K562 (cell line): ENCODE results near the gene ZNF366. TPM values are rescaled to one million over a fixed set of nuclear protein-coding genes. Genes with fewer than 3 reads are reported as not detected.
A peak's percentile ranks its signal among the peaks of the same experiment; 100 is the strongest.

Experiments
- ATAC-seq: fragments of 200-7000 bp; cut with Tn5 transposase; 3 replicates; pipeline ENCODE4 v1.9.1; 2020; ENCODE audit warnings: moderate library complexity
- BruUV-seq: library from RNA; stranded (reverse); fragments of 400-500 nt; replicated peaks from 2 replicates; lab custom pipeline; 2021; lab: Mats Ljungman, UMichigan
- CTCF ChIA-PET: fragments of 300-600 bp; formaldehyde crosslinking; extraction: SDS; loops from one replicate; lab custom pipeline; 2021; ENCODE audit warnings: low intra/inter-chr PET ratio; lab: Yijun Ruan, JAX
- POLR2A ChIA-PET: fragments of 300-600, 350-650 bp; sonication (Branson Sonifier 250); formaldehyde crosslinking; extraction: SDS; loops from one replicate; lab custom pipeline; 2021; ENCODE audit warnings: antibody characterized with exemption, inconsistent platforms; lab: Yijun Ruan, JAX
- DNase-seq, 4 experiments: peaks; one replicate each; pipeline versions ENCODE4 v3.0.0 to v3.0.0-alpha.2; 2011 to 2018; ENCODE audit warnings: low spot score in 3 of 4, mixed read lengths in 3 of 4; ENCODE audit errors: extremely low read depth in 1 of 4
- FAIRE-seq: peaks from 2 replicates; lab custom pipeline; 2011; peaks lifted over from hg19 to GRCh38; lab: Jason Lieb, UNC
- H2AFZ ChIP-seq: 2 replicates; pipeline ENCODE4 v1.6.0; 2011; ENCODE audit warnings: low read depth, low read length, control low read depth, inconsistent platforms
- H3K27ac ChIP-seq: fragments of 200-600 bp; 3 replicates; pipeline ENCODE4 v1.8.0; 2011; ENCODE audit warnings: low read depth, mild to moderate bottlenecking, control low read depth, inconsistent platforms, low read length, moderate library complexity, mixed read lengths; ENCODE audit errors: extremely low read depth
- H3K27me3 ChIP-seq, 2 experiments: fragments of 300-600 bp in 1 of 2; 2 replicates in 1 of 2; 3 replicates in 1 of 2; pipeline versions ENCODE4 v1.6.0 to v1.8.0; 2011; ENCODE audit warnings: inconsistent platforms in 2 of 2, low read length in 2 of 2, mild to moderate bottlenecking in 1 of 2, mixed read lengths in 1 of 2, moderate library complexity in 1 of 2; ENCODE audit not compliant: control insufficient read depth in 2 of 2, insufficient read depth in 2 of 2
- H3K36me3 ChIP-seq: fragments of 300-600 bp; 3 replicates; pipeline ENCODE4 v1.8.0; 2011; ENCODE audit warnings: mild to moderate bottlenecking, low read length, inconsistent platforms; ENCODE audit not compliant: control insufficient read depth, insufficient read depth
- H3K4me1 ChIP-seq, 2 experiments: fragments of 200-600 bp in 1 of 2; replicated peaks in 1 of 2; 2 replicates in 1 of 2; 3 replicates in 1 of 2; pipeline versions ENCODE4 v1.5.1 to v1.8.0; 2011; ENCODE audit warnings: inconsistent platforms in 2 of 2, low read length in 2 of 2, mild to moderate bottlenecking in 1 of 2, mixed read lengths in 1 of 2, moderate library complexity in 1 of 2; ENCODE audit not compliant: control insufficient read depth in 2 of 2, insufficient read depth in 2 of 2
- H3K4me2 ChIP-seq: 2 replicates; pipeline ENCODE4 v1.6.1; 2011; ENCODE audit warnings: low read length, control low read depth, inconsistent platforms, mixed read lengths; ENCODE audit not compliant: insufficient read depth
- H3K4me3 ChIP-seq: fragments of 200-600 bp; sonication (generic), shearing (Covaris generic); 2 replicates; pipeline ENCODE4 v1.5.1; 2016; ENCODE audit warnings: control low read depth, inconsistent platforms
- H3K79me2 ChIP-seq: fragments of 200-600 bp; 3 replicates; pipeline ENCODE4 v1.8.0; 2011; ENCODE audit warnings: low read length, inconsistent platforms; ENCODE audit not compliant: control insufficient read depth, insufficient read depth
- H3K9ac ChIP-seq, 2 experiments: 2 replicates each; pipeline versions ENCODE4 v1.6.0 to v1.6.1; 2011; ENCODE audit warnings: low read depth in 2 of 2, low read length in 2 of 2, control low read depth in 1 of 2, inconsistent platforms in 1 of 2, mild to moderate bottlenecking in 1 of 2, mixed read lengths in 1 of 2; ENCODE audit not compliant: insufficient read depth in 1 of 2
- H3K9me1 ChIP-seq: one replicate; pipeline ENCODE4 v1.6.0; 2011; ENCODE audit warnings: inconsistent platforms, mild to moderate bottlenecking, low read length, moderate library complexity; ENCODE audit not compliant: control insufficient read depth, insufficient read depth
- H3K9me3 ChIP-seq: replicated peaks from 2 replicates; pipeline ENCODE4 v1.5.1; 2011; ENCODE audit warnings: low read depth, low read length, inconsistent platforms; ENCODE audit not compliant: control insufficient read depth, insufficient read depth
- H4K20me1 ChIP-seq: replicated peaks from 2 replicates; pipeline ENCODE4 v1.6.1; 2011; ENCODE audit warnings: low read length, inconsistent platforms, mixed read lengths; ENCODE audit not compliant: control insufficient read depth, insufficient read depth
- CBFA2T2 ChIP-seq: fragments of 450-650 bp; conservative IDR thresholded peaks from 2 replicates; pipeline ENCODE4 v1.6.1; 2017; ENCODE audit warnings: mild to moderate bottlenecking
- DMBX1 ChIP-seq: fragments of 250-450 bp; sonication (Bioruptor Pico); IDR thresholded peaks from 2 replicates; pipeline ENCODE4 v1.8.0; 2022; ENCODE audit warnings: inconsistent platforms, mild to moderate bottlenecking, moderate library complexity, borderline replicate concordance
- KDM2B ChIP-seq: fragments of 250-450 bp; sonication (Bioruptor Pico); IDR thresholded peaks from 2 replicates; pipeline ENCODE4 v1.8.0; 2021; ENCODE audit warnings: mild to moderate bottlenecking, moderate library complexity
- NFXL1 ChIP-seq: fragments of 450-650 bp; formaldehyde crosslinking; IDR thresholded peaks from 2 replicates; pipeline ENCODE4 v1.4.0; 2021; ENCODE audit warnings: mild to moderate bottlenecking
- NR2C1 ChIP-seq, 2 experiments: fragments of 450-650 bp; IDR thresholded peaks; 2 replicates each; pipeline ENCODE4 v1.6.1; 2017; ENCODE audit warnings: mild to moderate bottlenecking in 2 of 2, antibody characterized with exemption in 1 of 2, inconsistent platforms in 1 of 2, missing compliant biosample characterization in 1 of 2, missing genetic modification characterization in 1 of 2
- NUFIP1 ChIP-seq: fragments of 450-650 bp; IDR thresholded peaks from 2 replicates; pipeline ENCODE4 v1.6.1; 2018; ENCODE audit not compliant: partially characterized antibody
- ZNF165 ChIP-seq: fragments of 250-450 bp; sonication (Bioruptor Pico); IDR thresholded peaks from 2 replicates; pipeline ENCODE4 v1.4.0; 2020; ENCODE audit warnings: borderline replicate concordance
- ZNF175 ChIP-seq: fragments of 200-800 bp; sonication (Bioruptor generic); IDR thresholded peaks from 2 replicates; pipeline ENCODE4 v1.6.1; 2016; ENCODE audit warnings: low read depth, mild to moderate bottlenecking, missing genetic modification characterization, missing compliant biosample characterization
- ZNF644 ChIP-seq: fragments of 200-800 bp; sonication (Bioruptor generic); IDR thresholded peaks from 2 replicates; pipeline ENCODE4 v1.6.1; 2016; ENCODE audit warnings: low read depth, missing genetic modification characterization, missing compliant biosample characterization
- WGBS: fragments of 100-300 bp; shearing (Covaris generic); methylation state at CpG from one replicate; pipeline ENCODE4 v1.1.6; 2016; ENCODE audit warnings: low coverage, mixed read lengths; ENCODE audit not compliant: insufficient coverage; ENCODE audit errors: missing lambda C conversion rate; 5-methylcytosine and 5-hydroxymethylcytosine counted together
- in situ Hi-C: fragments of 300-500 bp; cut with MboI; formaldehyde crosslinking; loops from 4 replicates; pipeline ENCODE4 v1.15.0; 2018; ENCODE audit warnings: inconsistent platforms, mixed read lengths
- intact Hi-C: fragments of 100-400 bp; cut with micrococcal nuclease; formaldehyde crosslinking; loops from 2 replicates; pipeline ENCODE4 v1.14.2; 2022
- polyA plus RNA-seq, 8 experiments: library from polyadenylated mRNA; depleted of rRNA in 4 of 8; stranded (reverse) in 5 of 8; unstranded in 3 of 8; fragments of >200 nt; fragmentation: Nextera tagmentation in 2 of 8; fragmentation: Illumina TruSeq in 1 of 8; extraction: Ambion mirVana in 2 of 8; extraction: Trizol in 1 of 8; gene quantifications; 2 replicates each; pipeline versions ENCODE4 v1.2.1 to v1.2.3, GENCODE V29; 2011 to 2014; ENCODE audit warnings: inconsistent platforms in 1 of 8, missing spikeins in 1 of 8
- total RNA-seq, 7 experiments: library from RNA; depleted of rRNA in 6 of 7; stranded (reverse); fragments of >200 nt in 6 of 7; fragmentation: Illumina TruSeq in 2 of 7; extraction: Trizol in 2 of 7; gene quantifications; 2 replicates each; pipeline versions ENCODE4 v1.2.1 to v1.2.3, GENCODE V29; 2011 to 2021; ENCODE audit warnings: low replicate concordance in 1 of 7
- TF ChIP-seq, protein P1 (sequence below), 2 experiments: fragments of 450-650 bp; IDR thresholded peaks; 2 replicates each; pipeline ENCODE4 v1.6.1; 2016; ENCODE audit warnings: mild to moderate bottlenecking in 2 of 2, borderline replicate concordance in 1 of 2, low read depth in 1 of 2, moderate library complexity in 1 of 2

The ZNF366 gene
- total and polyA plus RNA-seq, 9 of the 15 experiments (the other 6 are each of a cell fraction or from before 2014, with no cell fraction given), result not detected

DNA sequence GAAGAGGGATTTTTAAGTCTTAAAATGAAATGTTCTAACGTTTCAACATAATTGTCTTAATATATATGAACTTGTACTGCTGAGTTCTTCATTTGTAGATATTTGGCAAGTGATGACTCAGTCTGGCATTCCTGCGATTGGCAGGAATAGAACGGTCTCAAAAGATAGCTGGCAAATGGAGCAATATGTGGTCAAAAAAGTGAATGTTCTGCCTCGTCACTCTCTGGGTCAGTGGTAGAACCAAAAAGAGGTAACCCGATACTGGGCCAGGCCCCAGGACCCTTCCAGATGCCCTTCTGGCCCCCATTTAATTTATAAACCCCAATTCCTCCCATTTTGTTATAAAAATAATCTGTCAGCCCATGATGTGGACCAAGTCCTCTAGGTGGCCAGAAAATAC is 39.2 kb downstream of the ZNF366 start (continued):
- TF ChIP-seq DMBX1 (CRISPR knock-in tag) (peak; percentile 38; the same call in 1 of the 2 replicates), ZNF165 (peak; percentile 26; the same call in 1 of the 2 replicates), NUFIP1 (no peak), NR2C1 (IDR thresholded peaks at IDR 0.05) (no peak), NR2C1 (tag; IDR thresholded peaks at IDR 0.05) (0 out of 2 replicates have a peak, but pooled peaks have one; percentile 14)

DNA sequence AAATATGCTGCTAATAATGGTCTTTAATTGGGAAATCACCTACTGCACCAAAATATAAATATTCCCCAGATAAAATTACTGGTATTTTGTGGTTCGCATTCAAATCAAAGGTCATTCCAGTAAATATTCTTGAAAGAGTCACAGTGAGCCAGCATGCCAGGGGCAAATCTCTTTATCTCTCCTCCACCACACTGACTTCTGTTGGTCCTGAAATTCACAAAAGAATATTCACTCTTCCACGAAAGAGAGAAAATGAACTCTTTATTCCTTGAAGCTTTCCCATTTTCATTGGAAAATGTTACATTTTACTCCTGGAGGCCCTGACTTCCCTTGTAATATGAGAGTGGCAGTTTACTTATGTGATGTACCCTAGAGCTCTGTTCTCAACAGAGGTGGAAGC is 39.7 kb downstream of the ZNF366 start:
- H2AFZ ChIP-seq, result peak overlapping the region; percentile 69
- intact Hi-C loops, result no loop called here
- TF ChIP-seq NFXL1 (CRISPR knock-in tag) (no peak), KDM2B (no peak), CBFA2T2 (no peak), ZNF175 (0 out of 2 replicates have a peak, but pooled peaks have one; percentile 24), ZNF644 (tag) (0 out of 2 replicates have a peak, but pooled peaks have one; percentile 11)
- TF ChIP-seq, protein P1, sequence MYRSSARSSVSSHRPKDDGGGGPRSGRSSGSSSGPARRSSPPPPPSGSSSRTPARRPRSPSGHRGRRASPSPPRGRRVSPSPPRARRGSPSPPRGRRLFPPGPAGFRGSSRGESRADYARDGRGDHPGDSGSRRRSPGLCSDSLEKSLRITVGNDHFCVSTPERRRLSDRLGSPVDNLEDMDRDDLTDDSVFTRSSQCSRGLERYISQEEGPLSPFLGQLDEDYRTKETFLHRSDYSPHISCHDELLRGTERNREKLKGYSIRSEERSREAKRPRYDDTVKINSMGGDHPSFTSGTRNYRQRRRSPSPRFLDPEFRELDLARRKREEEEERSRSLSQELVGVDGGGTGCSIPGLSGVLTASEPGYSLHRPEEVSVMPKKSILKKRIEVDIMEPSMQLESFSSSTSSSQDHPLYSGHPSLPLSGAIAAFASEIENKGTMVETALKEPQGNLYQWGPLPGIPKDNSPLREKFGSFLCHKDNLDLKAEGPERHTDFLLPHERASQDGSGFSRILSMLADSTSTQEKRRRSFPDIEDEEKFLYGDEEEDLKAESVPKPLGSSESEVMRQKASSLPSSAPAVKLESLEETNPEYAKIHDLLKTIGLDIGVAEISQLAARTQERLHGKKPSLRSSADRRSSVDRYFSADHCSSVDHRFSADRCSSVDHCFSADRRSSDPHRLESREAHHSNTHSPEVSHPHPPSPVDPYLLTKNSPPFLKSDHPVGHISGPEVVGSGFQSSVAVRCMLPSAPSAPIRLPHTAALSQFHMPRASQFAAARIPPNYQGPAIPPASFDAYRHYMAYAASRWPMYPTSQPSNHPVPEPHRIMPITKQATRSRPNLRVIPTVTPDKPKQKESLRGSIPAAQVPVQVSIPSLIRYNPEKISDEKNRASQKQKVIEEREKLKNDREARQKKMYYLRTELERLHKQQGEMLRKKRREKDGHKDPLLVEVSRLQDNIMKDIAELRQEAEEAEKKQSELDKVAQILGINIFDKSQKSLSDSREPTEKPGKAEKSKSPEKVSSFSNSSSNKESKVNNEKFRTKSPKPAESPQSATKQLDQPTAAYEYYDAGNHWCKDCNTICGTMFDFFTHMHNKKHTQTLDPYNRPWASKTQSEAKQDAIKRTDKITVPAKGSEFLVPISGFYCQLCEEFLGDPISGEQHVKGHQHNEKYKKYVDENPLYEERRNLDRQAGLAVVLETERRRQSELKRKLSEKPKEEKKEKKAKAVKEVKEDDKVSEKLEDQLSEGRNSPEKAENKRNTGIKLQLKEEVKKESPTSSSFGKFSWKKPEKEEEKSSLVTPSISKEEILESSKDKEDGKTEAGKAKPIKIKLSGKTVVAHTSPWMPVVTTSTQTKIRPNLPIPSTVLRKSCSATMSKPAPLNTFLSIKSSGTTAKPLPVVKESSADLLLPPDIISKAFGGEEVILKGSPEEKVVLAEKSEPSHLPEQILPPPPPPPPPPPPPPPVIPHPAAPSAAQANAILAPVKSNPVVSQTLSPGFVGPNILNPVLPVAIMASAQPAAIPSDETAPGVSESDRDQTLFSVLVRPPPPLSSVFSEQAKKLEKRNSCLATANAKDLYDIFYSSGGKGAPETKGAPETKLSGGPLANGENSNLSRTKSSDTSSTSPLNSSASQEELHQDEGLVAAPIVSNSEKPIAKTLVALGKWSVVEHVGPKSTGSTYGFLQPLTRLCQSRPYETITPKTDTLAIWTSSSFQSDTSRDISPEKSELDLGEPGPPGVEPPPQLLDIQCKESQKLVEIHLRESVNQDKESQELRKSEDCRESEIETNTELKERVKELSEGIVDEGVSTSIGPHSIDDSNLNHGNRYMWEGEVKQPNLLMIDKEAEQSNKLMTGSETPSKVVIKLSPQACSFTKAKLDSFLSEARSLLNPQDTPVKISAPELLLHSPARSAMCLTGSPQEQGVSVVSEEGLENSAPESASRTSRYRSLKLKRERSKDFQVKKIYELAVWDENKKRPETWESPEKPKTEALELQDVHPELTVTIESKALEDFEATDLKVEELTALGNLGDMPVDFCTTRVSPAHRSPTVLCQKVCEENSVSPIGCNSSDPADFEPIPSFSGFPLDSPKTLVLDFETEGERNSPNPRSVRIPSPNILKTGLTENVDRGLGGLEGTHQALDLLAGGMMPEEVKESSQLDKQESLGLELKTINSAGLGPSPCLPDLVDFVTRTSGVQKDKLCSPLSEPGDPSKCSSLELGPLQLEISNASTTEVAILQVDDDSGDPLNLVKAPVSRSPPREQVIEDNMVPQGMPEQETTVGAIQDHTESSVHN (IDR thresholded peaks at IDR 0.05; ENCODE audit: borderline replicate concordance in 1 of 2, low read depth in 1 of 2), result no peak
- TF ChIP-seq, all 486 proteins: peak for 2
- Histone ChIP-seq H3K9me3 (no peaks in the 10 kb centered on the region), H3K79me2 (no peaks in the 10 kb centered on the region), H3K9me1 (no peaks in the 10 kb centered on the region), H3K27me3 (no peaks in the 10 kb centered on the region), H3K4me2 (no peak overlapping the region), H3K4me3 (no peak overlapping the region), H4K20me1 (no peaks in the 10 kb centered on the region), H3K9ac (no peak overlapping the region), H3K36me3 (no peaks in the 10 kb centered on the region), H3K4me1 (peaks cover 0 to 28% of the 10 kb centered on the region in 2 experiments; a peak in 3 of 5 replicates), H3K27ac (peak overlapping the region; percentile 63; the same call in 2 of the 3 replicates)
- no peak for DNase-seq
- CTCF ChIA-PET, result no interaction called here
- in situ Hi-C loops, result no loop called here
- no TSS peak for BruUV-seq
- POLR2A ChIA-PET, result interaction anchor here (1.4 kb wide), 1 partner anchor 27 kb away, joined by 5 read pairs; no protein-coding TSS in a partner anchor
- ATAC-seq, result no peak
- WGBS, result 55% methylated on average over 2 of the region's 2 CpGs
- no peak for FAIRE-seq
